Measurements from ENCODE around the gene SHB.

SHB gene, protein sequence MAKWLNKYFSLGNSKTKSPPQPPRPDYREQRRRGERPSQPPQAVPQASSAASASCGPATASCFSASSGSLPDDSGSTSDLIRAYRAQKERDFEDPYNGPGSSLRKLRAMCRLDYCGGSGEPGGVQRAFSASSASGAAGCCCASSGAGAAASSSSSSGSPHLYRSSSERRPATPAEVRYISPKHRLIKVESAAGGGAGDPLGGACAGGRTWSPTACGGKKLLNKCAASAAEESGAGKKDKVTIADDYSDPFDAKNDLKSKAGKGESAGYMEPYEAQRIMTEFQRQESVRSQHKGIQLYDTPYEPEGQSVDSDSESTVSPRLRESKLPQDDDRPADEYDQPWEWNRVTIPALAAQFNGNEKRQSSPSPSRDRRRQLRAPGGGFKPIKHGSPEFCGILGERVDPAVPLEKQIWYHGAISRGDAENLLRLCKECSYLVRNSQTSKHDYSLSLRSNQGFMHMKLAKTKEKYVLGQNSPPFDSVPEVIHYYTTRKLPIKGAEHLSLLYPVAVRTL

DNA sequence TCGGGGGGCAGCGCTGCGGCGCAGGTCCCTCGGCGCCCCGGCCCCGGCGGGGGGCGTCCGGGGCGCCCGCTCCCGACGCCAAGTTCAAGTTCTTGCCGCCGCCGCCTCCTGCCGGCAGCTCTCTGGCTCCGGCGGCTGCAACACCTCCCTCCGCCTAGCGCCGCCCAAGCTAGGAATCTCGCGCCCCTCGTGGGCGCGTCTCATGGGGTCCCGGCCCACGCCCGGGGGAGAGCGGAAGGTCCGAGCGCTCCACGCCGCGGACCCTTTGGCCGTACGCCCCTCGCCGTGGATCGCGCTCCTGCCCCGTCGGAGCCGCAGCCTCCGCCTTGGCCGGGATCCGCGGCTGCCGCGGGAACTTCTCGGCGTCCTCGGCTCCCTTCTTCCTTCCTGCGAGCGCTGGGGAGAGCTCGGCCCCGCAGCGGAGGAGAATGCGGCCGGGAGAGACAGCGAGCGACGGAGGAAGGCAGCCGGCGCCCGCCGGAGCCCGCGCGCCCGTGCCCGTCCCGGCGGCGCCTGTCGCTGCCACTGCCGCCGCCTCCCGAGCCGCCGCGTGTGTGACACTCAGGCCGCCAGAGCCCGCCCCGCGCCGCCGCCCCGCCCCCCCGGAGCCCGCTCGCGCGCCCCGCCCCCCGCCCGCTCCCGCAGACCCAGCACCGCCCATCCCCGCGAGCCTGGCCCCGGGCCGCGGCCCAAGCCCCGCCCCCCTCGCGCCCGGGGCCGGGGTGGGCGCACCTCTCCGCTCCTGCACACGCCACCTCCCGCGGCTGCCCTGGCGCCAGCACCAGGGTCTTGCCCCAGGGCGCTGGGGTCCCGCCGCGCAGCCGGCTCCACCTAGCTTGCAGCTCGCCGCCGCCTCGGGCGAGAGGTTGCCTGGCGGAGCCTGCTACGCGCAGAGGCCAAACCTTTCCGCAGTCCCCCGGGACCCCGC, at the start of gene SHB:
Gene SHB (minus strand): TSS at position 527 of the 928 bp plus-strand sequence. CDS start 582 bp downstream, outside the sequence.
- DNase-seq (ENCODE audit: low read depth, low spot score), result no peak

DNA sequence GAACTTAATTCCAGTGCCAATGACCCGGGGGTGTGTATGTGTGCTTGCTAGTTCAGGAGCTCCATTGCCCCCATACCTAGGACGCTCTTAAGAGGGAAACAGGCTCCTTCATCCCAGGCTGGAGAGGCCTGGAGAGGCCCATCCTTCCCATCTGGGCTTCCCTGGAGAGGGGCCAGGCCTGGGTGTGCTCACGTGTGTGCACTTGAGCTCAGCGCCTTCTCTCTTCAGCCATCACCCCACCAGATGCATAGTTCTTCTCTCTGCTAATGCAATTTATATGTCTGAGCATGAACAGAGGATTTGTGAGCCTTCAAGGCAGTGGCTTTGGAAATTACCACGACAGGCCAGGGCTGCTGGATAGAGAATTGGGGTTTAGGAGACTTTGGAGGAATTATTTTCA, 48.6 kb upstream of the SHB start:
- no peak for DNase-seq (ENCODE audit: low read depth, low spot score)

DNA sequence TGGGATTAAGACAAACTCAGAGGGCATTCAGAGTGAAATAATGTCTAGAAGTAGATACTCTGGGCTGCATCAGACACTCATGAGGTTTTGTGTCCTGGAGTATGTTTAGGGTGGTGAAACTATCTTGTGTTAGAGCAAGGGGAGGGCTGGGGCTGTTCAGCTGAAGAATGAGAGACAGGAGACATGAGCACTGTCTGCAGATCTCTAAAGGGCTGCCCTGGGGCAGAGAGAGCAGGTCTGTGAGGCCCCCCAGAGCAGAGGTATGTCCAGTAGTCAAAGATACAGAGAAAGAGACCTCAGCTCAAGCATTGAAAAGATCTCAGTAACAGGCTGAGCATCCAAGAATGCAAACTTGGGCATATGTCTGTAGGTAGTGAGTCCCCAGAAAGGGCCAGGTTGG, 45.9 kb upstream of the SHB start:
- DNase-seq (ENCODE audit: low read depth, low spot score), result no peak

DNA sequence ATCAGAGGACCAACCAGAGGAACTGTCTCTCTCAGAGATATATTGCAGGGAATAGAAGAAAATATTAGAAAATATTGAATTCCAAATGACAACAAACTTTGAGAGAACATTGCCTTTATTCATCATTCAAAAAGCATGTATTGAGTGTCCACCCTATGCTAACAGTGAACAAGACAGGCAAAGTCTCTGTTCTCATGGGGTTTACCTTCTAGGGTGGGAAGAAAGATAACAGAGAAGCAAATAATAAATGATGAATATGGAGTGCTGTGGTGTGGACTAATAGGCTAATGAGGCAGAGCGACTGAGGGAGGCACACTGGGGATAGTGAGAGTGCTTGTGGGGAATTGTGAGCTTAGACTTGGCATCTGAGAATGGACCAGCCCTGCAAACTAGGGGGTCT, 43.4 kb upstream of the SHB start:
- DNase-seq (ENCODE audit: low read depth, low spot score), result no peak

DNA sequence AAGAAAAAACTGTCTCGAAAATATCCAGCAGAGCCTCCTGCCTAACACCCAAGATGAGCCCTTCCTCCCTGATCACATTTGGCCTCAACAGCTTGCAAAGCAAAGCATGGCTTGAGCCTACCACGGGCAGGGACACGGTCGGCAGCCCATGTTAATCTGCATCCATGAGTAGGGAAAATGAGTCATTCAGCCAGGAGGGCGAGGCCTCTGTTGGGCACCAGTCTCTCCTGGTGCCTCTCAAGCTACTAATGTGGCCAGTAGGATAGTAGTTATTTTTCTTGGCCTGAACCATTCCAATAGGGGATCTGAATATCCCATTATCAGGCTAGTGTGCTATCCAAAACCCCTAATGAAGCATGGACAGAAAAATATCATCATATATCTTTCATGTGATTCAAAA, 43.0 kb upstream of the SHB start:
- no peak for DNase-seq (ENCODE audit: low read depth, low spot score)

DNA sequence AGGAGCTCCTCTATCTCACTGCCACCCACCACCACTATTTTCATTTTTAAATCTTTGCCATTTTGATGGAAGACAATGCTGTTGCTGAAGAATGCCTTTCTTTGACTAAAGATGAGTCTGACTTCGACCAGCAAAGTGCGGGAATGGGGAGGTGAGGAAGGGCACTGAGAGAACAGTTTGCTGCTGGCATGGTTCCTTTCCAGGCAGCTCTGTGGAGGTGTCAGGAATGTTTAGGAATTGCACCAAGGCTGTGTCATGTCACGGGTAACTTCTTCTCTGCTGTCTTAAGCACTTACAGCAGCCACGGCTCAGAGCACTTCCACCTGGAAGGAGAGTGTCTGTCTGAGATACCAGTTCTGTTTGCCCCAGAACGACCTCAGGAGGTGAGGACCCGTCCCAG, 41.4 kb upstream of the SHB start:
- no peak for DNase-seq (ENCODE audit: low read depth, low spot score)

DNA sequence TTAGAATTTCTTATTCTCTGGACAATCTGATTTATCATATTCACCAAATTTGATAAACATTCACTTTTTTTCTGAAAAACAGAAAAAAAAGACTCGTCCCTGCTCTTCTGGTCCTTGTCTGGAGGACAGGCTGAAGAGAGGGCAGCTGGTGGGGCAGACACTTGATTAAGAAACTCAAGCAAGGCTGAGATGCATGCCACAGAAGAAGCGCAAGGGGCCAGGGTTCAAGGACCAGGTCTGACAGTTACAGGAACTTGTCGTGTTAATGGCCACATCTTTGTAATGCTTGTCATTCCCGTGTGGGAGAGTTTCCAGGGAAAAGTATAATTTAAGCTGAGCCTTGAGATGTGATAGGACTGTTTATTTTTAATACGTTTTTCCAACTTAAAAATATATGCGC, 40.6 kb upstream of the SHB start:
- no peak for DNase-seq (ENCODE audit: low read depth, low spot score)

DNA sequence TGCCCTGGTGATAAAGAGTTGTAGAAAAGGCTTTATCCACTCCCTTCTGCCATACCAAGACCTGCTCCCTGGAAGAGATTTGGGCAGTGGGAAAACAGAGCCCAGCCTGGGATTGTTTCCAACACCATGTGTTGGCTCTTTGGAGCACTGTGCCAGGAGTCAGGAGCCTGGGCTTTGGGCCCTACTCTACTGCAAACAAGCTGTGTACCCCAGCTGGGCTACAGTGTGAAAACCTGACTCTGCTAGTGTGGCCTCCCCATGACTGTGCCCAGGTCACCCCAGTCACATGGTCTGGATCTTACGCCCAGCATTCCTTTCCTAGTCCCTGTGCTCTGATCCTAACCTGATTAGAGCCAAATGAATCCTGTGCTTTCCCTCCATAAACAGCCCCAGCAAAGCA, 39.3 kb upstream of the SHB start:
- DNase-seq (ENCODE audit: low read depth, low spot score), result no peak

DNA sequence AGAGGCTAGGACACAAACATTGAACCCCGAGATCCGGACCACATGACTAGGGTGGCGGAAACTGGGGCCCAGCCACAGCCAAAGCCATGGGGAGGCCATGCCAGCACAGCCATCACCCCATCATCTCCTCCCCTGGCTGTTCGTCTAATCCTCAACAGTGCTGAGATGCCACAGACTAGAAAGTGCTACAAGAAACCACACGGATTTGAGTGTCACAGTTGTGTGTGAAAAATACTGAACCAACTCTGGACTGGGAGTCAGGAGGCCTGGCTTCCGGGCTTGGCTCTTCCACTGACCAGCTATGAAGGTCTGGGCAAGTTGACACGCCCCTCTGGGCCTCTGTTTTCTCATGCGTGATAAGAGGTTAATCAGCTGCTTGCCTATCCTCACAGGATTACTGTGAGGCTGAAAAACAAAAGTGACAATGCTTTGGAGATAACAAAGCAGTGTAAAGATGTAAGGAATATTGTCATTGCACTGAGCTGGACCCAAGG, 38.8 kb upstream of the SHB start:
- no peak for DNase-seq (ENCODE audit: low read depth, low spot score)

DNA sequence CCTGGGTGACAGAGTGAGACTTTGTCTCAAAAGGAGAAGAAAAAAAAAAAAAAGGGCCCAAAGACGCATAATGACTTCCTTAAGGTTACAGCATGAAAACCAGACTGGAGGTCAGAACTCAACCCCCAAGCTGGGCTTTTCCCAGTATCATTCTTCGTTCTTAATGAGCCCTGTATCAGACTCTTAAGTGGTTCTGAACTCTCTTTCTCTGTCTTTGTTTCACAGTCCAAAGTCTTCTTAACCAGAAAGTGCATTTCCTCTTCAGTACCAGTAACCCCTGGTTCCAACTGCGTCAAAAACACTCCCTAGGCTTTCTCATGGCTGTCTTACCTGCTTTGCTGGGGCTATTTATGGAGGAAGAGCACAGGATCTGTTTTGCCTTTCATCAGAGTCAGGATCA, 38.4 kb upstream of the SHB start:
- no peak for DNase-seq (ENCODE audit: low read depth, low spot score)

DNA sequence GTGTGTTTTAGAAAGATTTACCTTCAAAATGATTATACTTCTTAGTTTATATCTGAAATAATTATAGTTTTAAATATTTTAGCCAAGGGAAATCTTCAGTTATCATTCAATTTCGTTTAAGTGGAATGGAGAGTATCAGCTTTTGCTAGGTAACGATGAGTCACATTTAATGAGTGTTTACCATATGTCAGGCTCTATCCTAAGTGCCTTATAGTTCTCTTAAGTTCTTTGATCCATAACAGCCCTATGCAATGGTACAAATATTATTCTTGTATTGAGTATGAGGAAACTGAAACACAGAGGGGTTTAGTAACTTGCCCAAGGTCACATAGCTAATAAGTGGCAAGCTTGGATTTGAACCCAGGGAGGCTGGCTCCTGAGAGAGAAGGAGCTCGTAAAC, 37.5 kb upstream of the SHB start:
- no peak for DNase-seq (ENCODE audit: low read depth, low spot score)

DNA sequence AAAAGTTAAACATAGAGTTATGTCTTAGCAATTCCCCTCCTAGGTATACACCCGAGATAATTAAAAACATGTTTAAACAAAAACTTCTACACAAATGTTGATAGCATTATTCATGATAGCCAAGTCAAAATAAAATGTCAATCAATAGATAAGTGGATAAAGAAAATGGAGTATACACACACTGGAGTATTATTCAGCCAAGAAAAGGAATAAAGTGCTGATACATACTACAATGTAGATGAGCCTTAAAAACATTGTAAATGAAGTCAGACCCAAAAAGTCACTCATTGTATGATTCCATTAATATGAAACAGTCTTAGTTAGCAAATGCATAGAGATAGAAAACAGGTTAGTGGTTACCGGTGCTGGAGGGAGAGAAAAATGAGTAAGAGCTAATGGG, 34.3 kb upstream of the SHB start:
- no peak for DNase-seq (ENCODE audit: low read depth, low spot score)

DNA sequence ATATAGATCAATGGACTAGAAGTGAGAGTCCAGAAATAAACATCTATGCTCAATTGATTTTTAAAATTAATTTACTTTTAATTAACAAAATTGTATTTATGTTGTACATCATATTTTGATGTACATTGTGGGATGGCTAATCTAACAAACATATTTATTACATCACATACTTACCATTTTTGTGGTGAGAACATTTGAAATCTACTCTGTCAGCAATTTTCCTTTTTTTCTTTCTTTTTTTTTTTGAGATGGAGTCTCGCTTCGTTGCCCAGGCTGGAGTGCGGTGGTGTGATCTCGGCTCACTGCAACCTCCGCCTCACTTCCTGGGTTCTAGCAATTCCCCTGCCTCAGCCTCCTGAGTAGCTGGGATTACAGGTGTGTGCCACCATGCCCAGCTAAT, 32.4 kb upstream of the SHB start:
- DNase-seq (ENCODE audit: low read depth, low spot score), result no peak

DNA sequence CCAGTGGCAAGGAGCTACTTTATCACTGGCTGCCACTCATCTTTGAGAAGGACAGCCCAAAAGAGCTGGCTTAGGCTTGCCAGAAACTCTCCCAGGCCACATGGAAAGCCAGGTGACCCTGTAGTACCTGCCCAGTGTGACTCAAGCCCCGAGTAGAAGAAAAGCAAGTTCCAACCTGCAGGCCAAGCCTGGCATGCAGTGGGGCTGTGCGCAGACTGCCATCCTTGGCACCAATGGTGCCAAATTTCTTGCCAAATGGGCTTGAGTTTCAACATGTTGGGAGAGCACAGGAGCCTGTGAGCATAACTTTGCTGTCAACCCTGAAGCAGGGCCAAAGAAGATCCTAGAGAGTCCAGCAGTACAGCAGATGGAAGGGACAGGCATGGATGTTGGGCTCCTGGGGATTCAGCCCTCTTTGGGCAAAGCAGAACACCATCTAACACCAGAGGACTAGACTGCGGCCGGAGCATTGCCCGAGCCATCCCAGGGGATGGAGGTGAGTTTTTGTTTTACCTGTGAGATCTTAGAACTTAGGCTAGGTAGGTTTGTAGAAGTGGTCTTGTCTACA, 27.3 kb upstream of the SHB start:
- DNase-seq (ENCODE audit: low read depth, low spot score), result no peak

DNA sequence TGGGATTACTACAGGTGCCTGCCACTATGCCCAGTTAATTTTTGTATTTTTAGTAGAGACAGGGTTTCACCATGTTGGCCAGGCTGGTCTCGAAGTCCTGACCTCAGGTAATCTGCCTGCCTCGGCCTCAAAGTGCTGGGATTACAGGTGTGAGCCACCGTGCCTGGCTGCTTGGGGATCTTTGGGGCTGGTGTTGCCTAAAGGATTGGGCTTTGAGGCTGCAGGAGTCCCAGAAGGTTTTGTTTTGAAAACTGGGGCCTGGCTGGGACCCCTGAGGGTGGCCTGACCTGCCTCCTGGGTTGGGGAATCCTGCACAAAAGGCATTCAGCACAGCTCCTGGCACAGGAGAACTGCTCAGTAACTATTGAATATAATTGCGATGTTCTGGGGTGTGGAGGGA, 25.1 kb upstream of the SHB start:
- no peak for DNase-seq (ENCODE audit: low read depth, low spot score)

DNA sequence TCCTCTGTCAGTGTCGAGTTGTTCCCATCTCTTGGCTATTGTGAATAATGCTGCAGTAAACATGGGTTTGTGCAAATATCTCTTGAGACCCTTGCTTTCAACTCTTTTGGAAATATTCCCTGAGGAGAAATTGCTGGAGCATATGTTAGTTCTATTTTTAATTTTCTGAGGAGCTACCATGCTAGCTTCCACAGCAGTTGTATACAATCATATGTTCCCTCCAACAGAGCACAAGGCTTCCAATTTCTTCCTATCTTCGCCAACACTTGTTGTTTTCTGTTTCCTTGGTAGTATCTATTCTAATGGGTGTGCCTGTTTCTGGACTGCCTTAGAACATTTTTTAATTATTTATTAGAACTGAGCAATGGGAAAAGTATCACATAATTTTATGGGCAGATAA, 23.6 kb upstream of the SHB start:
- no peak for DNase-seq (ENCODE audit: low read depth, low spot score)

DNA sequence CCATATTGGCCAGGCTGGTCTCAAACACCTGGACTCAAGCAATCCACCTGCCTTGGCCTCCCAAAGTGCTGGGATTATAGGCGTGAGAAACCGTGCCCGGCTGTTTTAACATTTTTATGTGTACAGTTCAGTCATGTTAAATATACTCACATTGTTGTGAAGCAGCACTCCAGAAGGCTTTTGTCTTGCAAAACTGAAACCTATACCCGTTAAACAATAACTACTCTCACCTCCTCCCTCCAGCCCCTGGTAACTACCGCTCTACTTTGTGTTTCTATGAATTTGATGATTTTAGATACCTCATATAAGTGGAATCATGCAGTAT, 23.1 kb upstream of the SHB start:
- no peak for DNase-seq (ENCODE audit: low read depth, low spot score)

DNA sequence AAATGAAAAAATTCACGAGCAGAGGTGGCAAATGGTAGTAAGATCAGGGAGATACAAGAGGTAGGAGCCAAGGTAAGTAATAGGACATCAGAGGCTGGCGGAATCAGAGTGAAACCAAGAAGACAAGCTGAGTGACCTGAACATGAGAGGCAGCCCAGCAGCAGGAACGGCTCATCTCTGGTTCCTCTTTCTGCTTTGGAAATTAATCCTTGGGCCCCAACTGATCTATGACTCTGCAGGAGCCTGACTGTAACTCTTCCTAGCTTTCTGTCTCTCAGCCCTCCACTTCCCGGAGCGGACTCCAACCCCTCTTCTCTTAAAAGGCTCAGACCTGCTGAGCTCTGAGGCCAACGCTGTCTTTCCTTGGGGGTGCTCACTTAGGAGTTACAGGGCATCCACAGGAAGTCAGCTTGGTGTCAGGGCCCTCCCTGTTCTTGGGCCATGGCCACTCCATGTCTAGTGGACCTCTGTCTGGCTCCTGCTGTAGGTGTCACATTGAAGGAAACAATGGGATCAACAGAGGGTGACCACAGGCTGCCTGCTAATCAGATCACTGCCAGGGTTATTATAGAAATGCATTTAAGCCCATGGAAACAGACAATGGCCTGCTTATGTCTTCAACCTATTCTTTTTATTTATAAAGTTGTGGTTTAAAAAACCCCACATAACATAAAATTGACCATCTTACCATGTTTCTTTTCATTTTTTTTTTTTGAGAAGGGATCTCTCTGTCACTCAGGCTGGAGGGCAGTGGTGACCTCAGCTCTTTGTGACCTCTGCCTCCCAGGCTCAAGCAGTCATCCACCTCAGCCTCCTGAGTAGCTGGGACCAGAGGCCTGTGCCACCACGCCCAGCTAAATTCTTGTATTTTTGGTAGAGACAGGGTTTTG, 22.5 kb upstream of the SHB start:
- no peak for DNase-seq (ENCODE audit: low read depth, low spot score)

DNA sequence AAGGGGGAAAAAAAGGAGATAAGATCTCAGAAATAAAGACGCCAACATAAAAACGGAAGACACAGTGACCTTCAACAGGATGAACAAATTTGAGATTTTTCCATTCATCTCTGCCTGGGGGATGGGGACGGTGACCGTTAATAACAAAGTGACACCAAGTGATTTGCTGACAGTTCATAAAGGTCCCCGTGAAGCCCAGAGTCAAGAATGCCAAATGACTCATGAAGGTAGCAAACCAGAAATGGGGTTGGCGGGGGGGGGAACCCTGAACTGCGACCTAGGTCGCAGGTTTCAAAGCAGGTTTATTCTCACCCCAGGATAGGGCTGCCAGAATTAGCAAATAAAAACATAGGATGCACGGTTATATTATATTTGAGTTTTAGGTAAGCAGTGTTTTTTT, 21.1 kb upstream of the SHB start:
- no peak for DNase-seq (ENCODE audit: low read depth, low spot score)

DNA sequence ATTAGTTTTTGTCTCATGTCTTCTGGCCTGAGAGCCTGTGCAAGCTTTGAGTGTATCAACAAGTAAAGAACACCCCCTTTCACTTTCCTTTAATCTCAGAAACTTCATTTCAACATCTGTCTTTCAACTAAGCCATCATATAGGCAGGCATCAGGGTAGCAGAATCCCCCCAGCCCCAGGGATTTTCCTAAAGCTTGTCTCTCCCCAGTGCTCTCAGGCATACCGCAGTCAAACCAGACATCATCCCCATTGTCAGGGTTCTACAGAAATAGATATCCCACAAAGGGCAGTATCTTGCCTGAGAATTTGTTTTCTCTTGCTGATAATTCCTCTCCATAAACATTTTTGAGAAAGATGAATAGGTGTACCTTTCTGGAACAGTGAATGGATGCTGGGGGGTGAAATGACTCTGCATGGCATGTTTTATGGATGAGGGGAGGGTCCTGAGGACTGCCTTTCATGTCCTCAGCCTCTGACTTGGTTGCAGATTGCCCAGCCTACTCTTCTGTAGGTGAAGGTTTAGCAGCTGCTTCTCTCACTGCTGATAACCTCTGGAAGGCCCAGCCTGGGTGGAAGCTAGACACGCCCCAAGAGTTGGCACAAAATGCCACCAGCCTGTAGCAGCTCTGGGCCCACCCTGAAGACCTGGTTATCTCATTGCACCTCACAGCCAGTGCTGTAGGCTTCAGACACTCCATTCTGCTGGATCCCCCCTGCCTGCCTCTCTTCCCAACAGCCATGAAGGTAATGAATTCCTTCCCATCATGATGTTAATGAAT, 20.5 kb upstream of the SHB start:
- no peak for DNase-seq (ENCODE audit: low read depth, low spot score)
